ENCODE data around the gene ENKUR. TPM values are rescaled to one million over a fixed set of nuclear protein-coding genes. Genes with fewer than 3 reads are reported as not detected.

The ENKUR gene
- total RNA-seq, 4 donors from 2014 or later = 0.31 TPM; not detected in 3

DNA sequence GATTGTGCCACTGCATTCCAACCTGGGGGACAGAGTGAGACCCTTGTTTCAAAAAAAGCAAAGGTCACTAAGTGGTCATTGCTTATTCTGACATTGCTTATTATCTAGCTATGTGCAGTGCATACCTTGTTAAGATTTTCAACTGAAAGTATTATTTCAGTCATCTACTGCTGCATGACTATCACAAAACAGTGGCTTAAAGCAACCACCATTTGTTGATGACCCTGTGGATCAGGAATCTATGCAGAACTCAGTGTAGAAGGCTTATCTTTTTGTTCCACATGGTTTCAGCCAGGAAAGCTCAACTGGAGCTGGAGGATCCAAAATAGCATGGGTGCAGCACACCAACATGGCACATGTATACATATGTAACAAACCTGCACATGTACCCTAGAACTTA, 23.6 kb upstream of the ENKUR start:
- no peak overlapping the region for H3K27ac ChIP-seq
- intact Hi-C loops (cut with DNase I) = no loop called here
- H3K36me3 ChIP-seq = no peaks in the 10 kb centered on the region
- no peaks in the 10 kb centered on the region for H3K4me1 ChIP-seq
- H3K4me3 ChIP-seq = no peak overlapping the region
- DNase-seq = no peak
- H3K27me3 ChIP-seq = no peaks in the 10 kb centered on the region
- no peaks in the 10 kb centered on the region for H3K9me3 ChIP-seq
- TF ChIP-seq, protein P1, sequence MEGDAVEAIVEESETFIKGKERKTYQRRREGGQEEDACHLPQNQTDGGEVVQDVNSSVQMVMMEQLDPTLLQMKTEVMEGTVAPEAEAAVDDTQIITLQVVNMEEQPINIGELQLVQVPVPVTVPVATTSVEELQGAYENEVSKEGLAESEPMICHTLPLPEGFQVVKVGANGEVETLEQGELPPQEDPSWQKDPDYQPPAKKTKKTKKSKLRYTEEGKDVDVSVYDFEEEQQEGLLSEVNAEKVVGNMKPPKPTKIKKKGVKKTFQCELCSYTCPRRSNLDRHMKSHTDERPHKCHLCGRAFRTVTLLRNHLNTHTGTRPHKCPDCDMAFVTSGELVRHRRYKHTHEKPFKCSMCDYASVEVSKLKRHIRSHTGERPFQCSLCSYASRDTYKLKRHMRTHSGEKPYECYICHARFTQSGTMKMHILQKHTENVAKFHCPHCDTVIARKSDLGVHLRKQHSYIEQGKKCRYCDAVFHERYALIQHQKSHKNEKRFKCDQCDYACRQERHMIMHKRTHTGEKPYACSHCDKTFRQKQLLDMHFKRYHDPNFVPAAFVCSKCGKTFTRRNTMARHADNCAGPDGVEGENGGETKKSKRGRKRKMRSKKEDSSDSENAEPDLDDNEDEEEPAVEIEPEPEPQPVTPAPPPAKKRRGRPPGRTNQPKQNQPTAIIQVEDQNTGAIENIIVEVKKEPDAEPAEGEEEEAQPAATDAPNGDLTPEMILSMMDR (IDR thresholded peaks at IDR 0.05) = no peak
- TF ChIP-seq POLR2A (IDR thresholded peaks at IDR 0.05) = no peak

DNA sequence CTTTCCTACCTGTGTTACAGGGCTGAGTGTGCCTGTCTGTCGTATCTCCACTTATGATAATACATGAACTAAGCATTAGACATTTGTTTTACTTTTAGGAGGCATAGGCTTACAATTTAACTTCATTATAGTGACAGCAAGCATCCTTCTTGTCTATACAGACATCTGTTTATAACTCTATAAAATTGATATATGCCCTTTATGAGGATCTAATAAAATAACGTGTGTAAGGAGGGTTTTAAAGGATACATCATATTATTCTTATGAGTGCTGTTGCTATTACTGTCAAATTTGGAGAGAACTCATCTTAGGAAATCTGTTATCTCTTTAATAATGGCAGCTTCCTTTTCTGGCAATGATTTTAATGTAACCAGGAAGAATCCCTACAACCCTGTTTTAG, 22.4 kb upstream of the ENKUR start:
- Histone ChIP-seq H3K4me1 (no peaks in the 10 kb centered on the region), H3K27me3 (no peaks in the 10 kb centered on the region), H3K9me3 (no peaks in the 10 kb centered on the region), H3K36me3 (no peaks in the 10 kb centered on the region), H3K27ac (no peak overlapping the region), H3K4me3 (no peak overlapping the region)
- WGBS, 2 donors = 54 to 58% methylated on average over 2 of the region's 2 CpGs
- DNase-seq = no peak
- TF ChIP-seq POLR2A (IDR thresholded peaks at IDR 0.05) = no peak
- TF ChIP-seq, protein P1 (IDR thresholded peaks at IDR 0.05) = no peak
- intact Hi-C loops (cut with DNase I) = no loop called here

DNA sequence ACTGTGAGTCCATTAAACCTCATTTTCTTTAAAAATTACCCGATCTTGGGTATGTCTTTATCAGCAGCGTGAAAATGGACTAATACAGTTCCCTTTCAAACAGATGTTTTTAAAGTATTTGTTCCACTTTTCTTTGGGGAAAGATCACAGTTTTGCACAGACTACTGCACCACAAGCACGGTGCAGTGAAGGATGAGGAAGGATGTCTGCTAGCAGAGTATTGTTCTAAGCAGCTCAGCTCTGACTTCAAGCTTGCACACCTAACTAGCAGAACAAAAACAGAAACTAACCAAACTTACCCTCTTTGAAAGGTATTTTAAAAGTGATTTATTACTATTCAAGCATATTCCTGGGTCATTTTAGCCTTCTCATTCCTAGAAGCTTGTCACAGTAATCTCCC, 20.4 kb upstream of the ENKUR start:
- H3K27ac ChIP-seq = no peak overlapping the region
- no peaks in the 10 kb centered on the region for H3K4me1 ChIP-seq
- no peak for TF ChIP-seq POLR2A (IDR thresholded peaks at IDR 0.05)
- TF ChIP-seq, protein P1 (IDR thresholded peaks at IDR 0.05) = no peak
- no peaks in the 10 kb centered on the region for H3K9me3 ChIP-seq
- H3K4me3 ChIP-seq = no peak overlapping the region
- 33 to 37% methylated on average over 3 of the region's 3 CpGs for WGBS, 2 donors
- no peak for DNase-seq
- no peaks in the 10 kb centered on the region for H3K27me3 ChIP-seq
- no peaks in the 10 kb centered on the region for H3K36me3 ChIP-seq
- intact Hi-C loops (cut with DNase I) = no loop called here

DNA sequence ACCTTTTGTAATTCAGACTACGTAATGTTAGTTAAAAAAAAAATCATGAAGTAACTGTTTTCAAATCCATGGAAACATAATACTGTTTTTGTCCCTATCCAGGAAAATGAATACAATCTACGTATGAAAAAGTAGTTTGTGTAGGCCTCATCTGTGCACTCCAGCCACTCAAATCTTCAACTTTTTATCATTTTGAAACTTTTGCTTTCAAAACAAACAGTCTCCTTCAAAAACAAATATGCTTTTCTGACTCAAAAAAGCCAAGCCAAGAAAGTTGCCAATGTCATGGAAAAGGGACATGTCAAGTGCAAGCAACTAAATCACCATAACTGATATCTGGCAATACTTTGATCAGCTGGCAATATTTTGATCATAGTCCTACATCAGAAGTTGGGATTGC, 13.6 kb upstream of the ENKUR start:
- no peak overlapping the region for H3K4me3 ChIP-seq
- H3K9me3 ChIP-seq = no peaks in the 10 kb centered on the region
- no peak overlapping the region for H3K27ac ChIP-seq
- TF ChIP-seq, protein P1 (IDR thresholded peaks at IDR 0.05) = no peak
- TF ChIP-seq POLR2A (IDR thresholded peaks at IDR 0.05) = no peak
- DNase-seq = no peak
- no peaks in the 10 kb centered on the region for H3K36me3 ChIP-seq
- H3K4me1 ChIP-seq = no peaks in the 10 kb centered on the region
- 92 to 94% methylated on average over 2 of the region's 2 CpGs for WGBS, 2 donors
- no peaks in the 10 kb centered on the region for H3K27me3 ChIP-seq
- intact Hi-C loops (cut with DNase I) = no loop called here

DNA sequence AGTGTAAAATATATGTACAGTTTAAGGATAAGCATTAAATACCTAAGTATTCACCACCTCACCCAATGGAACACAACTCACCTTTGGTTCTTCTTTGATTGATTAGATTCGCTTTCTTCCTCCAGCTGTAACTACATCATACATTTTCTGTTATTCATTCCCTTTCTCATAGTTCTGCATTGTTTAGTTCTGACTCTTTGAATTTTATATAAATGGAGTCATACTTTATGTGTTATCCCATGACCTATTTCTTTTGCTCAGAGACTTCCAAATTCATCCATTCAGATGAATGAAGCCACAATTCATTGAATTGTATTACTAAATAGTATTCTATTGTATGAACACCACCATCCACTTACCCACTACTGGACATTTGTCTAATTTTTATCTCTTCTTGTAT, 12.8 kb upstream of the ENKUR start:
- no peak overlapping the region for H3K4me3 ChIP-seq
- H3K36me3 ChIP-seq = no peaks in the 10 kb centered on the region
- H3K27me3 ChIP-seq = no peaks in the 10 kb centered on the region
- WGBS, 2 donors = 94 to 97% methylated on average over 1 of the region's 1 CpG
- H3K4me1 ChIP-seq = no peaks in the 10 kb centered on the region
- no peaks in the 10 kb centered on the region for H3K9me3 ChIP-seq
- no peak for DNase-seq
- intact Hi-C loops (cut with DNase I) = no loop called here
- TF ChIP-seq, protein P1 (IDR thresholded peaks at IDR 0.05) = no peak
- no peak for TF ChIP-seq POLR2A (IDR thresholded peaks at IDR 0.05)
- H3K27ac ChIP-seq = no peak overlapping the region
